Endothelial cell (in vitro differentiated cells): ENCODE results near the gene PTAFR. TPM values are rescaled to one million over a fixed set of nuclear protein-coding genes. Genes with fewer than 3 reads are reported as not detected.

Source experiments
- DNase-seq: peaks from one replicate; pipeline ENCODE4 v3.0.0; 2021; ENCODE audit warnings: low spot score
- H3K27ac Mint-ChIP-seq: one replicate; pipeline ENCODE4 v1.8.0; 2021; ENCODE audit warnings: mixed read lengths, inconsistent platforms; ENCODE audit not compliant: unreplicated experiment
- H3K27me3 Mint-ChIP-seq: one replicate; pipeline ENCODE4 v1.8.0; 2021; ENCODE audit warnings: mild to moderate bottlenecking, moderate library complexity, mixed read lengths, inconsistent platforms; ENCODE audit not compliant: unreplicated experiment
- H3K36me3 Mint-ChIP-seq: one replicate; pipeline ENCODE4 v1.8.0; 2021; ENCODE audit warnings: mild to moderate bottlenecking, low read depth, mixed read lengths, inconsistent platforms; ENCODE audit not compliant: unreplicated experiment
- H3K4me1 Mint-ChIP-seq: one replicate; pipeline ENCODE4 v1.8.0; 2021; ENCODE audit warnings: mild to moderate bottlenecking, mixed read lengths, inconsistent platforms; ENCODE audit not compliant: unreplicated experiment
- H3K4me3 Mint-ChIP-seq: one replicate; pipeline ENCODE4 v1.8.0; 2021; ENCODE audit warnings: mild to moderate bottlenecking, mixed read lengths, inconsistent platforms; ENCODE audit not compliant: unreplicated experiment
- H3K9me3 Mint-ChIP-seq: one replicate; pipeline ENCODE4 v1.8.0; 2021; ENCODE audit warnings: mixed read lengths, inconsistent platforms; ENCODE audit not compliant: unreplicated experiment
- total RNA-seq: library from RNA; stranded (reverse); fragmentation: NEBNext Ultra II Directional; extraction: Animal tissue kit (Norgen Biotek cat#: 25700); gene quantifications from one replicate; pipeline ENCODE4 v1.2.1, GENCODE V29; 2021; ENCODE audit not compliant: unreplicated experiment
- TF ChIP-seq, protein P1 (sequence below): fragments of 200-600 bp; sonication (generic); IDR thresholded peaks from one replicate; pipeline ENCODE4 v1.5.0; 2021; ENCODE audit warnings: antibody characterized with exemption; ENCODE audit not compliant: unreplicated experiment

The PTAFR gene
- total RNA-seq, 1 donor from 2014 or later, result 0.72 TPM

DNA sequence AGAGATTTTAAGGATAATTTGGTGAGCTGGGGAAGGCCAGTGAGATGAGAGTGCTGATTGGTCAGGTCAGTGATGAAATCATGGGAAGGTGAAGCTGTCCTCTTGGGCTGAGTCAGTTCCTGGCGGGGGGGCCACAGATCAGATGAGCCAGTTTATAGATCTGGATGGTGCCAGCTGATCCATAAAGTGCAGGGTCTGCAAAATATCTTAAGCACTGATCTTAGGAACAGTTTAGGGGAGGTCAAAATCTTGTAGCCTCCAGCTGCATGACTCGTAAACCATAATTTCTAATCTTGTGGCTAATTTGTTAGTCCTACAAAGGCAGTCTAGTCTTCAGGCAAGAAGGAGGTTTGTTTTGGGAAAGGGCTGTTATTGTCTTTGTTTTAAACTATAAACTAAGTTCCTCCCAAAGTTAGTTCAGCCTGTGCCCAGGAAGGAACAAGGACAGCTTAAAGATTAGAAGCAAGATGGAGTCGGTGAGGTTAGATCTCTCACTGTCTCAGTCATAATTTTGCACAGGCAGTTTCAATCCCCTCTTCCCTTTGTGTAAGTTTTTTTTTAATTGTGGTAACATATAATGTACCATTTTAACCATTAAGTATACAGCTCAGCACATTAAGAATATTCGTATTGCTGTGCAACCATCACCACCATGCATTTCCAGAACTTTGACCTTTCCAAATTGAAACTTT, 39.4 kb downstream of the PTAFR start:
- Mint-ChIP-seq H3K4me1 (peaks cover 18% of the 10 kb centered on the region), H3K36me3 (no peaks in the 10 kb centered on the region), H3K4me3 (no peak overlapping the region), H3K27me3 (peaks cover 4% of the 10 kb centered on the region), H3K9me3 (no peaks in the 10 kb centered on the region), H3K27ac (no peak overlapping the region)
- DNase-seq, result no peak
- TF ChIP-seq, protein P1, sequence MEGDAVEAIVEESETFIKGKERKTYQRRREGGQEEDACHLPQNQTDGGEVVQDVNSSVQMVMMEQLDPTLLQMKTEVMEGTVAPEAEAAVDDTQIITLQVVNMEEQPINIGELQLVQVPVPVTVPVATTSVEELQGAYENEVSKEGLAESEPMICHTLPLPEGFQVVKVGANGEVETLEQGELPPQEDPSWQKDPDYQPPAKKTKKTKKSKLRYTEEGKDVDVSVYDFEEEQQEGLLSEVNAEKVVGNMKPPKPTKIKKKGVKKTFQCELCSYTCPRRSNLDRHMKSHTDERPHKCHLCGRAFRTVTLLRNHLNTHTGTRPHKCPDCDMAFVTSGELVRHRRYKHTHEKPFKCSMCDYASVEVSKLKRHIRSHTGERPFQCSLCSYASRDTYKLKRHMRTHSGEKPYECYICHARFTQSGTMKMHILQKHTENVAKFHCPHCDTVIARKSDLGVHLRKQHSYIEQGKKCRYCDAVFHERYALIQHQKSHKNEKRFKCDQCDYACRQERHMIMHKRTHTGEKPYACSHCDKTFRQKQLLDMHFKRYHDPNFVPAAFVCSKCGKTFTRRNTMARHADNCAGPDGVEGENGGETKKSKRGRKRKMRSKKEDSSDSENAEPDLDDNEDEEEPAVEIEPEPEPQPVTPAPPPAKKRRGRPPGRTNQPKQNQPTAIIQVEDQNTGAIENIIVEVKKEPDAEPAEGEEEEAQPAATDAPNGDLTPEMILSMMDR, result no peak

DNA sequence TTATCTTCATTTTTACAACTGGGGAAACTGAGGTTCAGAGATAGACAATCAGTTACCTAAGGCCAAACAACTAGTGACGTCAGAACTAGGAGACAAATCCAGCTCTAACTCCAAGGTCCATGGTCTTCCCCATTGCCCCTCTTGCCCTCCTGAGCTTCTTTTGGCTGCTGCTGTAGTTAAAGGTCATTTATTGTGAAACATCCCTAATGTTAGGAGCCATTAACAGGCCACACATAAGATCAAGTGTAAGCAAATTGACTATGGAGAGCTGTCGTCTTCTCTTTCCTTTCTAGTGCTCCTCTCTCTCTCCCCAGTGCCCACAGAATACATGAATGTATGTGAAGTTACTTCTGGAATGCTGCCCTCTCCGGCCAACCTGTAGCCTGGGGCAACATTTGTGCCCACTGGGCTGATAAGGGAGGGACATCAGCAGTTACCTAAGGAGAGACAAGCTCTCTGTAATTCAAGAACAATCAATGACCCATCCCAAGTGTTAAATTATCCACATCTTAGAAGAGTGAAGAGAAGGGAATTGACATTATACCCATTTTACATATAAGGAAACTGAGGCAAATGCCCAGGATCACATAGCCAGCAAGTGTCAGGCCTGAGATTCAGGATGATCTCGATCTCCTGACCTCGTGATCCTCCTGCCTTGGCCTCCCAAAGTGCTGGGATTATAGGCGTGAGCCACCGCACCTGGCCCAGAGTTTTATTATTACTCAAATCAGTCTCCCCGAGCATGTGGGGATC, 40.1 kb downstream of the PTAFR start:
- TF ChIP-seq, protein P1, result no peak
- Mint-ChIP-seq H3K36me3 (no peaks in the 10 kb centered on the region), H3K4me1 (peaks cover 18% of the 10 kb centered on the region), H3K4me3 (no peak overlapping the region), H3K27me3 (peaks cover 4% of the 10 kb centered on the region), H3K27ac (no peak overlapping the region), H3K9me3 (no peaks in the 10 kb centered on the region)
- no peak for DNase-seq

DNA sequence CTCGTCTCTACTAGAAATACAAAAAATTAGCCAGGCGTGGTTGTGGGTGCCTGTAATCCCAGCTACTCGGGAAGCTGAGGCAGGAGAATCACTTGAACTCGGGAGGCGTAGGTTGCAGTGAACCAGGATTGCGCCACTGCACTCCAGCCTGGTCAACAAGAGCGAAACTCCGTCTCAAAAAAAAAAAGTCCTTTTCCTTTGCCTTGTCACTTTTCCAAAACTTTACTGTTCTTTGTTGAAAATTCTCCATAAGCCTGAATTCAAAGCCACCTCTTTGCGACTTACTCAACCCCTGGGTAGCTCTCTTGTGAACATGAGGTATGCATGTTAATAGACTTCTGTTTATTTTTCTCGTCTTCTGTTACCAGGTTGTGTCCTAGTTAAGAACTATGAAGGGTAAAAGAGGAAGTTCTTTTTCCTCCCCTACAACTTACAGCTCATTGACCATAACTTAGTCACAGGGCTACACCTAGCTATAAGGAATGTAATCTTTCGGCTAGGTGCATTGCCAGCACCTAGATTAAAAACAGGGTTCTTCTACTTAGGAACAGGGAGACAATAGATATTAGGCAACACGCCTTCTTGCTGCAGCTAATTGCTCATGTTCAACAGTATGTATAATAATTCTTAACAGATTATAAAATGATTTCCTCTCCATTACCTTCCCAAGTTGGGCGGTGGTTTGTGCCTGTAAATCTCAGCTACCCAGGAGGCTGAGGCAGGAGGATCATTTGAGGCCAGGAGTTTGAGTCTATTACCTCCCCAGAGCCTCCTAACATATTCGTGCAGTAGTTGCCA, 40.9 kb downstream of the PTAFR start:
- peaks cover 4% of the 10 kb centered on the region for H3K27me3 Mint-ChIP-seq
- TF ChIP-seq, protein P1, result no peak
- no peak overlapping the region for H3K4me3 Mint-ChIP-seq
- no peaks in the 10 kb centered on the region for H3K36me3 Mint-ChIP-seq
- no peaks in the 10 kb centered on the region for H3K9me3 Mint-ChIP-seq
- DNase-seq, result no peak
- peaks cover 18% of the 10 kb centered on the region for H3K4me1 Mint-ChIP-seq
- H3K27ac Mint-ChIP-seq, result no peak overlapping the region

DNA sequence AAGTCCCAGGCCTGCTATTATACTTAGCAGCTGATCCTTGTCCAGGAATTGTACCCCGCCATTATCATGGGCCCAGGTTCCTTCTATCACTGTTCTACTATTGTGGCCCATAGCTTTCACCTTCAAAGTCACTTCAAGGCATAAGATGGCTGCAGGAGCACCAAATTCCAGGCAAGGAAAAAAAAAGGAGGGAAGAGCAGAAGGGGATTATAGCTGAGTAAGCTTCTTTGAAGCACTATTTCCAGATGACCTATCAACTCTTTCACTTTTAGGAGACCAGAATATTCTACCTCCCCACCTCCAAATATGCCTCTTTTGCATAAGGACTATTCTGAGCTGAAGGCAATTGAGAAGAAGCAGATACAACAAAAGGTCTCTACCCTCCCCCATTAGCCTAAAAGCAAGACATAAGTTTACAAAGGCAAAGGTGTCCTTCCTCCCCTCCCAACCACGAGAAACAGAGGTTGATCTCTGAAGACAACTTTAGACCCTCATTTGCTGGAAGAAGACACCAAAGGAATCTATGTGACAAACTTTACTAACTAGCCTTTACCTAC, 41.8 kb downstream of the PTAFR start:
- H3K36me3 Mint-ChIP-seq, result no peaks in the 10 kb centered on the region
- no peak overlapping the region for H3K27ac Mint-ChIP-seq
- H3K4me1 Mint-ChIP-seq, result peaks cover 14% of the 10 kb centered on the region
- DNase-seq, result no peak
- TF ChIP-seq, protein P1, result no peak
- H3K4me3 Mint-ChIP-seq, result no peak overlapping the region
- H3K9me3 Mint-ChIP-seq, result no peaks in the 10 kb centered on the region
- H3K27me3 Mint-ChIP-seq, result peaks cover 4% of the 10 kb centered on the region
